A673 (cell line): ENCODE measurements around the gene EFCAB3. TPM values are rescaled to one million over a fixed set of nuclear protein-coding genes. Genes with fewer than 3 reads are reported as not detected.
"Not testable (repeated sequence)": the region's sequence is repeated elsewhere in the genome, so short reads cannot be mapped to it uniquely, and the experiment has no call there.

Source experiments
- BruUV-seq: library from RNA; stranded (reverse); fragments of 400-500 nt; replicated peaks from 2 replicates; lab custom pipeline; 2021; lab: Mats Ljungman, UMichigan
- CTCF ChIA-PET: fragments of 300-600 bp; sonication (Branson Sonifier 250); formaldehyde crosslinking; loops from one replicate; lab custom pipeline; 2022; ENCODE audit warnings: antibody characterized with exemption; lab: Charles Lee
- POLR2A ChIA-PET: fragments of 300-600 bp; sonication (Branson Sonifier 250); formaldehyde crosslinking; loops from one replicate; lab custom pipeline; 2022; ENCODE audit warnings: antibody characterized with exemption; ENCODE audit not compliant: low non-redundant PET; lab: Charles Lee
- DNase-seq: peaks from one replicate; pipeline ENCODE4 v3.0.0-alpha.2; 2015; ENCODE audit warnings: low spot score
- H3K27ac ChIP-seq: fragments of 200-600 bp; sonication (generic); 2 replicates; pipeline ENCODE4 v1.5.1; 2016; ENCODE audit warnings: mixed run types, low read depth, mild to moderate bottlenecking, mixed read lengths, antibody characterized with exemption, low read length; ENCODE audit not compliant: poor library complexity, severe bottlenecking
- H3K27me3 ChIP-seq: fragments of 200-600 bp; sonication (generic); replicated peaks from 2 replicates; pipeline ENCODE4 v1.6.1; 2017; ENCODE audit warnings: mixed run types, low read depth, mild to moderate bottlenecking, mixed read lengths, antibody characterized with exemption, low read length; ENCODE audit not compliant: insufficient read depth, poor library complexity
- H3K36me3 ChIP-seq: fragments of 200-600 bp; sonication (generic); 2 replicates; pipeline ENCODE4 v1.6.1; 2016; ENCODE audit warnings: mixed run types, mild to moderate bottlenecking, mixed read lengths, antibody characterized with exemption, low read length; ENCODE audit not compliant: insufficient read depth, poor library complexity, severe bottlenecking
- H3K4me1 ChIP-seq: fragments of 200-600 bp; sonication (generic); 2 replicates; pipeline ENCODE4 v1.6.1; 2017; ENCODE audit warnings: mixed run types, mild to moderate bottlenecking, mixed read lengths, antibody characterized with exemption, low read length; ENCODE audit not compliant: insufficient read depth, poor library complexity, severe bottlenecking
- H3K4me3 ChIP-seq: fragments of 200-600 bp; sonication (generic); 2 replicates; pipeline ENCODE4 v1.5.1; 2016; ENCODE audit warnings: low read depth, mixed run types, mild to moderate bottlenecking, mixed read lengths, low read length; ENCODE audit not compliant: poor library complexity, severe bottlenecking
- H3K9me3 ChIP-seq: fragments of 200-600 bp; sonication (generic); 2 replicates; pipeline ENCODE4 v1.6.1; 2016; ENCODE audit warnings: mixed run types, low read depth, mild to moderate bottlenecking, mixed read lengths, antibody characterized with exemption, low read length; ENCODE audit not compliant: poor library complexity, severe bottlenecking
- EZH2 ChIP-seq: fragments of 200-600 bp; sonication (generic); IDR thresholded peaks from 2 replicates; pipeline ENCODE4 v1.6.1; 2017; ENCODE audit warnings: borderline replicate concordance, low read depth, mild to moderate bottlenecking, mixed read lengths, antibody characterized with exemption, low read length; ENCODE audit not compliant: poor library complexity, severe bottlenecking
- intact Hi-C: fragments of 100-400 bp; cut with micrococcal nuclease; formaldehyde crosslinking; loops from one replicate; pipeline ENCODE4 v1.10.0; 2022; ENCODE audit not compliant: unreplicated experiment
- total RNA-seq: library from RNA; stranded (reverse); gene quantifications from 2 replicates; pipeline ENCODE4 v1.2.3, GENCODE V29; 2021

Gene EFCAB3
- total RNA-seq, 1 experiment from 2014 or later, result not detected

DNA sequence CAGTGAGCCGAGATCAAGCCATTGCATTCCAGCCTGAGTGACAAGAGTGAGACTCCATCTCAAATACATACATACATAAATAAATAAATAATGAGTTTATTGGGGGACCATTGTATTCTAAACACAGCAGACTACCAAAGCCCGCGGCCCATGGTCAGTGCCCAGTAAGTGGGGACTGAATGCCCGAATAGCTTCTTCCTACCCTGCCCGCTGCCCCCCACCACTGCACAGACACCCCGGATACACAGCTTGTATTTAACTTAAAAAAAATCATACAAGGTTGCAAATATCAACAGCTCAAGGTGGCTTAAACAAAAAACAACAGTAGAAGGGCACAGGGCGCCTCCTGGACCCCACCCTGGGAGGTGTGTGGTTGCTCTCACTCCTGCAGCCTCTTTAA is 75.7 kb downstream of the EFCAB3 start:
- Histone ChIP-seq H3K9me3 (no peaks in the 10 kb centered on the region), H3K27ac (no peak overlapping the region), H3K4me3 (no peak overlapping the region), H3K27me3 (no peaks in the 10 kb centered on the region), H3K4me1 (no peaks in the 10 kb centered on the region), H3K36me3 (no peaks in the 10 kb centered on the region)
- intact Hi-C loops, result no loop called here
- no peak for TF ChIP-seq EZH2
- BruUV-seq, result no TSS peak
- POLR2A ChIA-PET, result no interaction called here
- CTCF ChIA-PET, result no interaction called here
- no peak for DNase-seq

- H3K27ac ChIP-seq, H3K4me1 ChIP-seq, POLR2A ChIA-PET, H3K27me3 ChIP-seq, intact Hi-C loops, DNase-seq, H3K9me3 ChIP-seq, BruUV-seq, CTCF ChIA-PET, H3K36me3 ChIP-seq, H3K4me3 ChIP-seq: not testable (repeated sequence)
These were observed 78.1 kb downstream of the EFCAB3 start for GRCh38 chr17:62458483-62458882.

GRCh38 chr17:62464422-62464821 is 84.1 kb downstream of the EFCAB3 start:
- H3K27ac ChIP-seq, POLR2A ChIA-PET, H3K36me3 ChIP-seq, CTCF ChIA-PET, intact Hi-C loops, BruUV-seq, H3K27me3 ChIP-seq, H3K4me3 ChIP-seq, H3K9me3 ChIP-seq, H3K4me1 ChIP-seq, DNase-seq: not testable (repeated sequence)

DNA sequence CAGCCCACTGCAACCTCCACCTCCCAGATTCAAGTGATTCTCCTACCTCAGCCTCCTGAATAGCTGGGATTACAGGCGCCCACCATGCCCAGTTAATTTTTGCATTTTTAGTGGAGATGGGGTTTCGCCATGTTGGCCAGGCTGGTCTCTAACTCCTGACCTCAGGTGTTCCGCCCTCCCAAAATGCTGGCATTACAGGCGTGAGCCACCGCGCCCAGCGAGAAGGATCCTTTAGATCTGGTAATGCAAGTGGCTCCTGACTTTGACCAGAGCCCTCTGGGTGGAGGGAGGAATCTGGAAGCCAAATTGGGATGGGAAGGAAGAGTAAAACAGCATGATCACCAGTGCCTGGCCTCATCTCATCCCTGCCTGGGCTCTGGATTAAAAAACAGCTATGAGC is 84.9 kb downstream of the EFCAB3 start:
- H3K27ac ChIP-seq, POLR2A ChIA-PET, H3K4me3 ChIP-seq, intact Hi-C loops, H3K27me3 ChIP-seq, DNase-seq, H3K36me3 ChIP-seq, BruUV-seq, H3K4me1 ChIP-seq, H3K9me3 ChIP-seq: not testable (repeated sequence)
- CTCF ChIA-PET, result interaction anchor here (0.5 kb wide), 1 partner anchor 457 kb away, joined by 5 read pairs; no protein-coding TSS in a partner anchor

Other genes starting within 250 kb of the EFCAB3 start
- gene METTL2A, start 43.3 kb downstream of the EFCAB3 start, total RNA-seq, result 43.8 and 44.9 TPM in 2 replicates
- 50.9 and 54.7 TPM in 2 replicates for gene TLK2, start 98.3 kb downstream of the EFCAB3 start, total RNA-seq
- gene MRC2, start 247.1 kb downstream of the EFCAB3 start, total RNA-seq, result 34.3 and 57.1 TPM in 2 replicates